IMR-90 (cell line): Measurements from ENCODE around the gene SYNE2.

ENCODE experiments used
- BHLHE40 ChIP-seq: fragments of 150-350 bp; IDR thresholded peaks from 2 replicates; pipeline ENCODE4 v1.6.1; 2016; ENCODE audit warnings: mild to moderate bottlenecking, low read depth, low read length
- CEBPB ChIP-seq: IDR thresholded peaks from 2 replicates; pipeline ENCODE4 v1.6.1; 2012; ENCODE audit warnings: low read depth, low read length, improper control_type of control experiment
- CHD1 ChIP-seq: IDR thresholded peaks from 2 replicates; pipeline ENCODE4 v1.6.1; 2012; ENCODE audit warnings: low read depth, low read length, improper control_type of control experiment
- CTCF ChIP-seq: conservative IDR thresholded peaks from 2 replicates; pipeline ENCODE4 v1.5.1; 2012; ENCODE audit warnings: mild to moderate bottlenecking, low read depth, low read length, improper control_type of control experiment
- FOS ChIP-seq: fragments of 150-350 bp; IDR thresholded peaks from 2 replicates; pipeline ENCODE4 v1.6.1; 2016; ENCODE audit warnings: low read depth, low read length
- MAFK ChIP-seq: IDR thresholded peaks from 2 replicates; pipeline ENCODE4 v1.6.1; 2012; ENCODE audit warnings: low read depth, low read length, improper control_type of control experiment
- POLR2A ChIP-seq: IDR thresholded peaks from 2 replicates; pipeline ENCODE4 v1.6.1; 2012; ENCODE audit warnings: mild to moderate bottlenecking, low read depth, low read length
- RAD21 ChIP-seq: IDR thresholded peaks from 2 replicates; pipeline ENCODE4 v1.6.1; 2012; ENCODE audit warnings: low read length, improper control_type of control experiment
- RCOR1 ChIP-seq: IDR thresholded peaks from 2 replicates; pipeline ENCODE4 v1.6.1; 2012; ENCODE audit warnings: mild to moderate bottlenecking, low read length, improper control_type of control experiment; ENCODE audit not compliant: insufficient replicate concordance
- SMC3 ChIP-seq: fragments of 150-350 bp; IDR thresholded peaks from 2 replicates; pipeline ENCODE4 v1.6.1; 2016; ENCODE audit warnings: low read depth, mild to moderate bottlenecking, antibody characterized with exemption, low read length, moderate library complexity

GRCh38 chr14:64187331-64187730 is 334.5 kb downstream of the SYNE2 start:
- TF ChIP-seq CTCF = no peak
- no peak for TF ChIP-seq MAFK
- no peak for TF ChIP-seq RCOR1
- TF ChIP-seq RAD21 = no peak
- no peak for TF ChIP-seq POLR2A
- TF ChIP-seq SMC3 = no peak
- TF ChIP-seq BHLHE40 = no peak
- no peak for TF ChIP-seq FOS
- TF ChIP-seq CEBPB = no peak
- TF ChIP-seq CHD1 = no peak
